Coronary artery (tissue), 2 donors: ENCODE results near the gene CPEB2.

Source experiments
- DNase-seq: peaks from one replicate; pipeline ENCODE4 v3.0.0-alpha.2; 2017; ENCODE audit warnings: low spot score
- H3K27ac ChIP-seq, 2 donors: fragments of 200-600 bp; sonication (generic); one replicate each; pipeline ENCODE4 v1.5.1; 2016 to 2019
- H3K4me3 ChIP-seq: fragments of 200-600 bp; sonication (generic); 2 replicates; pipeline ENCODE4 v1.5.1; 2016; ENCODE audit warnings: mild to moderate bottlenecking, moderate library complexity
- TF ChIP-seq, protein P1 (sequence below): fragments of 200-600 bp; sonication (generic); IDR thresholded peaks from one replicate; pipeline ENCODE4 v1.5.1; 2019; ENCODE audit warnings: antibody characterized with exemption

Gene CPEB2

GRCh38 chr4:15003401-15003890 lies 1.2 kb downstream of the CPEB2 start:
- Histone ChIP-seq H3K4me3 (peak overlapping the region; percentile 97), H3K27ac (peak overlapping the region; percentile 100)
- TF ChIP-seq, protein P1, sequence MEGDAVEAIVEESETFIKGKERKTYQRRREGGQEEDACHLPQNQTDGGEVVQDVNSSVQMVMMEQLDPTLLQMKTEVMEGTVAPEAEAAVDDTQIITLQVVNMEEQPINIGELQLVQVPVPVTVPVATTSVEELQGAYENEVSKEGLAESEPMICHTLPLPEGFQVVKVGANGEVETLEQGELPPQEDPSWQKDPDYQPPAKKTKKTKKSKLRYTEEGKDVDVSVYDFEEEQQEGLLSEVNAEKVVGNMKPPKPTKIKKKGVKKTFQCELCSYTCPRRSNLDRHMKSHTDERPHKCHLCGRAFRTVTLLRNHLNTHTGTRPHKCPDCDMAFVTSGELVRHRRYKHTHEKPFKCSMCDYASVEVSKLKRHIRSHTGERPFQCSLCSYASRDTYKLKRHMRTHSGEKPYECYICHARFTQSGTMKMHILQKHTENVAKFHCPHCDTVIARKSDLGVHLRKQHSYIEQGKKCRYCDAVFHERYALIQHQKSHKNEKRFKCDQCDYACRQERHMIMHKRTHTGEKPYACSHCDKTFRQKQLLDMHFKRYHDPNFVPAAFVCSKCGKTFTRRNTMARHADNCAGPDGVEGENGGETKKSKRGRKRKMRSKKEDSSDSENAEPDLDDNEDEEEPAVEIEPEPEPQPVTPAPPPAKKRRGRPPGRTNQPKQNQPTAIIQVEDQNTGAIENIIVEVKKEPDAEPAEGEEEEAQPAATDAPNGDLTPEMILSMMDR: no peak
- peak; percentile 77 for DNase-seq

DNA sequence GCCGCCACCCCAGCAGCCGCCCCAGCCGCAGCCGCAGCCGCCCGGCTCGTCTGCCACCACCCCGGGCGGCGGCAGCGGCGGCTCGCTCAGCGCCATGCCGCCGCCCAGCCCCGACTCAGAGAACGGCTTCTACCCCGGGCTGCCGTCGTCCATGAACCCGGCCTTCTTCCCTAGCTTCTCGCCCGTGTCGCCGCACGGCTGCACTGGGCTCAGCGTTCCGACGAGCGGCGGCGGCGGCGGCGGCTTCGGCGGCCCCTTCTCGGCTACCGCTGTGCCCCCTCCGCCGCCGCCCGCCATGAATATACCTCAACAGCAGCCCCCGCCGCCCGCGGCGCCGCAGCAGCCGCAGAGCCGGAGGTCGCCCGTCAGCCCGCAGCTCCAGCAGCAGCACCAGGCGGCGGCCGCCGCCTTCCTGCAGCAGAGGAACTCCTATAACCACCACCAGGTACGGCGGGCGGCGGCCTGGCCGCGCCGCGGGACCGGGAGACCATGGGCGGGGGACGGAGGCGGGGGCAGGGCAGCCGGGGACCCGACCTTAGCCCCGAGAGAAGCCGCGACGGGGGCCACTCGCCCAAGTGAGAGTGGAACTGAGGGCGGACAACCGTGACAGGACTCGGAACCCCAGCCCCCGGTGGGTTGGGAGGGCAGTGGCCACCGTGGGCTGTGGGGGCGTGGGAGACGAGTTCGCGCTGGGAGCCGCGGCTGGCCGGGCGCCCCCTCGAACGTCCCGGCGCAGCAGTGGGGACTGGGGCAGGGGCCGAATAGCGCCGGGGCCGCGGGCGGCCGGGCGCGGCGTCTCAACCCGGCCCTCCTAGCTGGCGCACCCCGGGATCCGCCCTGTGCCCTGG lies 1.8 kb downstream of the CPEB2 start:
- Histone ChIP-seq H3K27ac (peak overlapping the region; percentile 100), H3K4me3 (peak overlapping the region; percentile 97)
- TF ChIP-seq, protein P1: no peak
- peak; percentile 75 for DNase-seq

DNA sequence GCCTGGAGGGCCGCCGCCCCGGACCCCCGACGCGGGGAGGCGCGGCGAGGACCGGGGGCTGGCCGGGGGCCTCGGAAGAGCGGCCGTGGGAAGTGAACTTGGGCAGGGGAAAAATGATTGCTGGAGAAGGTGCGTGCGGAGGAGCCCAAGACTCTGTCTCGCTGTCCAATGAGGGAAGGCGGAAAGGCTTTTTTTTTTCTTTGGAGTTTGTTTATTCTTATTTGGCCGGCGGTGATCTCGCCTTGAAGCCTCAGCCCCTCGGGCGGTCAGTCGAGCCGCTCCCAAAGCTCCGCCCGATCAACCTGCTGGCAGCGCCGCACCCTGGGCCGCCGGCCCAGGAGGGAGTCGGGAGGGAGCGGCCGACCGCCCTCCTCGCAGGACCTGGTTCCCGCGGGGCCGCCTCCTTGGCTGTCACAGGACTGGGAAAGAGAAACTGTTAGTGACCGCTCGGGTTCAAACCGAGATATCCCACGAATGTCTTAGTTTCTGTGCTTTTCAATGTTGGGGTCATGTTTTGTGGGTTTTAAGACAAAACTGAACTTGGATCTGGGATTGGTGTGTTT lies 2.5 kb downstream of the CPEB2 start:
- peak; percentile 91 for DNase-seq
- peak overlapping the region; percentile 100 for H3K27ac ChIP-seq
- TF ChIP-seq, protein P1: no peak
- H3K4me3 ChIP-seq: peak overlapping the region; percentile 97

DNA sequence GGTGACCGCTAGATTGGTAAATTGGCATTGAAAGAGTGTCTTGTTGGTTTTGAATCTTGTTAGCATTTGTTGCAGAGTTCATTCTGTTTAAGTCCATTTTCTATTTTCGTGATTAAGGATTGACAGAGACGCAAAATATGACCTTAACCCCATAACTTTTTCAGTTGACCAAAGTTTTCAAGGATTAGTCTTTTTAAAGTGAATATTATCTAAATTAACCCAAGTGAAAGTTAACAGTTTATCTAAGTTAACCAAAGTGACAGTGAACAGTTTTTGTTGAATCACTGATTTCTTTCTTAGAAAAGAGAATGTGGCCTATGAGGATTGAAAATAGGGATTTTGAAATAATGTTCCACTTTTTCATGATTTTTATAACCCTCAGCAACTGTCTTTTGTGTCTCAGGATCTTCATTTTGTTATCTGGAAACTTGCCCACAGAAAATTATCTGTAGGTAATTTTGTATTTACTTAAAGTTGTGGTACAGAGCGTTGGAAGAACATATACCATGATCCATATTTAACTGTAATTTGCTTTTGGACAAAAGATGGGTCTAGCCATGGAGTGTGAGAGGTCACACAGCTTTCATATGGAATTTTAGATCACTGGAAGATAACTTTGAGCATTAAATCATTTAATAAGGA lies 3.3 kb downstream of the CPEB2 start:
- peak overlapping the region; percentile 100 for H3K27ac ChIP-seq
- H3K4me3 ChIP-seq: peak overlapping the region; percentile 97
- no peak for DNase-seq
- TF ChIP-seq, protein P1: no peak

GRCh38 chr4:15006416-15007024 lies 4.2 kb downstream of the CPEB2 start:
- peak overlapping the region; percentile 97 for H3K4me3 ChIP-seq
- TF ChIP-seq, protein P1: no peak
- DNase-seq: no peak
- H3K27ac ChIP-seq: peak overlapping the region in 1 of 2 donors; percentile 100

- Histone ChIP-seq H3K4me3 (peak overlapping the region; percentile 37), H3K27ac (peak overlapping the region; percentile 47 to 100)
- DNase-seq: no peak
- TF ChIP-seq, protein P1: no peak
Observed at GRCh38 chr4:15007201-15007600, 4.9 kb downstream of the CPEB2 start.
